HG02759 (cell line): ENCODE measurements around the gene MYBBP1A.

Experiments
- ATAC-seq: cut with Tn5 transposase; IDR thresholded peaks from one replicate; pipeline ENCODE4 v1.9.1; 2021; ENCODE audit warnings: mild to moderate bottlenecking, moderate library complexity; ENCODE audit not compliant: unreplicated experiment

MYBBP1A gene

DNA sequence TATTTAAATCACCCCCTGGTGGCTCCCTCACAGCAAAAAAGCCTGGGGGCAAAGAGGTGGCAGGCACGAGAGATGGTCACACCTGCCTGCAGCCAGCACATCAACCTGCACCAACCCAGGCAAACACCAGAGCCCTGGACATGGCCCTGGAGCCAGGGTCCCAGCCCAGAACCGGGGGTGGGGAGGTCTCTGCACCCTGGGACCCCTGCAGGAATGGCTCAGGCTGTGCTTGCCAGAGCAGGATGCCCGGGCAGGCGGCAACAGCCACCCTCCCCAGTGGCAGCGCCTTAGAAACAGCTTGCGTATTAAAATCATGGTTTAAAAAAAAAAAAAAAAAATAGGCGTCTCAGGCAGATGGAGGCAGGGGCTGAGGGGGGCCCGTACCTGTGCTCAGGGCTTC is 16.2 kb downstream of the MYBBP1A start:
- no peak for ATAC-seq

DNA sequence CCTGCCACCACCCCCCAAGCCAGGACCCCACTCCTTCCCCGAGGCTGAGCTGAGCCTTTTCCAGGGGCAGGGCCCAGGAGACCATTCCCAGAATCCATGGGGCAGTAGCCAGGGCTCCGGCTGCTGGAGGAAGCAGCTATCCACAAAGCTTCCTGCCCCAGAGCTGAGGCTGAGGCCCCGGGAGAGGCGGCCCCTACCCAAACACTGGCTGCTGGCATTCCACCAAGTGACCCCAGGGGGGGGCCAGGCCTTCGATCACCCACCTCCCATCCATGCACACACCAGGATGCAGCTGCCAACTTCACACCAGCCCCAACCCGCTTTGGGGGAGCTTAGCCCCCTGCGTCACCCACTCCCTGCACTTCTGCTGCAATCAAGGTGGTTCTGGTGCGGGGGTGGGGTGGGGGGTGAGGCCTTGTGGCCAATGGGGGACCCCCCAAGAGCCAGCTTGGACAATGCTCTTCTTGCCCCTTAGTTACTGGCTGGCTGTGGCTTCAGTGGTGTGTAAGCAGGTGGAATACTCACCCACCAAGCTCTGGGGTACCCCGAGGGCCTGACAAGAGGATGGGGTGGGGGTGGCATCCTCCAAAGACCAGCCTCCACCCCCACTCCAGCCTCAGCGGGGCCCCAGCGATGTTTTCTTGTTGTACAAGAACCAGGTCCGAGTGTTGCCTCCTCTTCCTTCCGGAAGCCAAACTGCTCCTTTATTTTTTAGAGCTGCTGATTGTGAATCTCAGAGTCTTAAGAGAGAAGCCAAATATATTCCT is 16.8 kb downstream of the MYBBP1A start:
- ATAC-seq = no peak

DNA sequence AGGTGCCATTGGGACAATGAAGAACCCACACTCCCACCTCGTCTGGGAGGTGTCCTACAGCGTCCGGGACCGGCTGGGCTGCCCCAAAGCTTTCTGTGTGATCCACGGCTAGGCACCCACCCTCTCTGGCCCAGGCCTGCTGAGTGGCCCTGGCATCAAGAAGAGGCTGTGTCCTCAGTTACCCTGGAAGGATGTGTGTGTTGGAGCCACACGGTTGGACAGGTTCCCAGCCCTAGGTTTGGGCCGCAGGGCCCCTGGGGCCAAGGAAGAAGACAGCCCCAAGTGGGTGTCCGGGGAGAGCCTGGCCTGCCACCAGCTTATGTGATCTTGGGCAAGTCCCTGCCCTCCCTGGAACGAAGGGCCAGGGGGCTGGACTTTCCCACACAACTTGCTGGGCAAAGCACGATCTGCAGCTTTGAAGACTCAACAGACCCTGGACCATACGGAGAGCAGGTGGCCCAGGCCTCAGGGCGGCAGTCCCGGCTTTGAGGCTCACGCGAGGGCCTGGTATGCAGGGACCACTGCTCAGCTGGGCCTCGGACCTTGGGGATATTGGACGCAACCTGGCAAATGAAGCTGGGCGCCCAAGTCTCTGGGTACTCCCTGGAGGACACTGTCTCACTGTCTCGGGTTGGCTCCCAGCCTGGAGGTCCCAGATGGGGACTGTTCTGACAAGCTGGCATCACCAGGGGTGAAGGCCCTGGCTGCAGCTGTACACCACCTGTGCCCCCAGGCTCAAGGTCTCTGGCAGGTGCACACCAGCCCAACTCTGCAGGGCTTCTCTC is 17.5 kb downstream of the MYBBP1A start:
- no peak for ATAC-seq

DNA sequence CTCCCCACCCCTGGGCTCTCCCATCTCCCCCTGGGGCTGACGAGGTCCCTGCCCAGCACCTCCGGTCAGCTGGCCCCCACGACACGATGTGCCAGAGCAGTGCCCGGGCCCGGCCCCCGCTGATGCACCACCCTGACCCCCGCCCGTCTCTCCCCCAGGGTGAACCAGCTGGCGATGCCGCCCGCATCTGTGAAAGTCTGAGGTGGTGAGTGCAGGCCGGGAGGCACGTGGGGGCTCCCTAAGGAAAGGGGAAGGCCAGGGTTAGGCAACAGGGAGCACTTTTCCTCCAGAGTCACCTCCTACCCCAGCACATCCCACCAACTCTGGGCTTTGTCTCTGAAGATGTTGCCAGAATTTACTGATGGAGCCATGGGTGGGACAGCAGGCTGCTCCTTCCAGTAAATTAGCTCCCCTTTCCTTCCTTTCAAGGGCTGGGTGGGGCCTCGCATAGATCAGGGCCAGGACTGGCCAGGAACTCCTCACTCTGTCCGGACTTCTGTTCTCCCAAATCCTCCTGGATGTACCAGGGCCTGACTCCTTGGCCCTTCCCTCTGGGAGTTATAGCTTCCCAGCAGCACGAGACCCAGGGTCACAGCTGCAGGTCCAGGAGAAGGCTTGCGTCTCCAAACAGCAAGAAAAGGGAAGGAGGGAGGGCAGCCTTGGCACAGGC is 18.3 kb downstream of the MYBBP1A start:
- no peak for ATAC-seq

DNA sequence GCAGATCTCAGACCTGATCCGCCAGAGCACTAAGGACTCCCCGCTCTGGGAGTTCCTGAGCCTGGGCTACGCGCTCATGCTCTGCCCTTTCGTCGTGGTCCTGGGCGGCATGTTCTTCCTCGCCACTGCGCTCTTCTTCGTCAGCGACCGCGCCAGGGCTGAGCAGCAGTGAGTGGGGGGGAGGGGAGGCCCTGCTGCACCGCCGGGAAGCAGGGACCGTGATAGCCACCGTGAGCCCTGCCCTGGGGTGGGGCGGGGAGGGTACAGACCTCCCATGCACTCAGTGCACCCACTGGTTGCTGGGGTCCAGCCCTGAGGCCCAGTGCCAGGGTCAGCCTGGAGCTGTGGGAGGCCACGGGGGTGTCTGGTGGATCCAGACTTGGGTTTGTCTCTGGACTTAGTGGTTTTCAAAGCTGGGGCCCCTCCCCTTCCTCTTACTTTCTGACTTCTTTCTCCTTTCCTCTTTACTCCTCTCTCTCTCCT is 18.9 kb downstream of the MYBBP1A start:
- ATAC-seq = no peak

DNA sequence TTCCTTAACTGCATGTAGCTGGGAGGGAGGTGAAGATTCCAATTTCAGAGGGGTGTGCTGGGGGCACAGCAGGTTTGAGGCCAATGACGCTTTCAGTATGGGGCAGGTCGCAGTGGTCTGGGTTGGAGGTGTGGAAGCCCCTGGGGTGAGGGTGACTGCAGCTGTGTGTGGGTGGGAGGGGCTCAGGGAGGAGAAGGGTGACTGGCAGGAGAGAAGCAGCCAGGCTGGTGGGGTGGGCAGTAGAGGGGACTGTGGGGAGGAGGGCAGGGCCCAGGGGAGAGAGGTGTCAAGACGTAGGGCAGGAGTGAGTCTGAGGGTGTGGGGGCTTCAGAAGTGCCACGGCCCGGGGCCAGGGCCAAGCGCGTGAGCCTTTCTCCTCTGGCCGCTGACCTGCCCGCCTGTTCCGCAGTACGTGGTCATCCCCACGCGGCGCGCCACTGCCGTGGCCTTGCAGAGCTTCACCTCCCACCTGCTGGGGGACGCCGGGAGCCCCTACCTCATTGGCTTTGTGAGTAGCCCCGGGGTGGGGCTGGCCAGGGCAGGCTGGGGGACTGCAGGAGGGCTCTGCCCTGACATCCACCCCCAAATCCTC is 19.4 kb downstream of the MYBBP1A start:
- ATAC-seq = no peak

GRCh38 chr17:4534928-4535666 is 20.1 kb downstream of the MYBBP1A start:
- ATAC-seq = no peak

- no peak for ATAC-seq
These were observed 20.7 kb downstream of the MYBBP1A start for GRCh38 chr17:4534515-4534914.

DNA sequence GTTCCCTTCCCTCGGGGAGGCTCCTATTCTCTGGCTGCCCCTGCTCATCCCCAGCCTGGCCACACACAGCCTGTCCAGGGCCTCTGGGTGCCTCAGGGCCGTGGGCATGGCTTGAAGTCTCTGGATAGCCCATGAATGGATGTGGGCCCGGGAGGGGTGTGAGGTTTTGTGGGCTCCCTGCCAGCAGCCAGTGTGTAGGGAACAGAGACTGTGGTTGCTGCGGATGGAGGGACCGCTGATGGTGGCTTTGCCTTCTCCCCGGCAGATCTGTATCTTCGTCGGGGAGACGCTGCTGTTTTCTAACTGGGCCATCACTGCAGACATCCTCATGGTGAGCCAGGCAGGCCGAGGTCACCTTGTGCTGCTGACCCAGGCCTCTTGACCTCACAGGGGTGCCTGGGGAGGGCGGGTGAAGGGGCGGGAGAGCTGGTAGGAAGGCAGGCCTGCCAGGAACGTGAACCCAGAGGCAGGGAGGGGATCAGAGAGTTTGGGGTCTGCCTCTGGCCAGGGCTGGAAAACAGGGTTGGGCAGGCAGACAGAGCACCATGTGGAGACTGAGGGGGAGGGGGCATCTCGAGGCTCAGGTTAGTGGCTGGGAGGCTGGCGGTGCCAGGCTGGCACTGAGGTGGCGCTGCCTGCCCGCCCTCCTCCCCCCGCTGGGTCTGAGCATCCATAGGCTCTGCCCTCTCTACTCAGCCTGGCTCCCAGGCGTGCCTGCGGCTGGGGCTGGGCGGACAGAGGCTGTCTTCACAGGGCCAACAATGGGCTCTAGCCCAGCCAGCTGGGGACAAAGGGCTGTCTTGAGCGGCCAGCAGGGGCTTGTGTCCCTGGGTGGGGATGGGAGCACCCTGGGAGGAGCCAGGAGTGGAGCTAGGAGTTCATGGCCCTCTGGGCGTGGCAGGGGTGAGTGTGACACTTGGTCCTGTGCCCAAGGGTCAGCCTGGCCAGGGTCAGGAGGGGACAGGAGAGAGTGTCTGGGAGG is 21.4 kb downstream of the MYBBP1A start:
- ATAC-seq = no peak

GRCh38 chr17:4532860-4533522 is 22.2 kb downstream of the MYBBP1A start:
- no peak for ATAC-seq

DNA sequence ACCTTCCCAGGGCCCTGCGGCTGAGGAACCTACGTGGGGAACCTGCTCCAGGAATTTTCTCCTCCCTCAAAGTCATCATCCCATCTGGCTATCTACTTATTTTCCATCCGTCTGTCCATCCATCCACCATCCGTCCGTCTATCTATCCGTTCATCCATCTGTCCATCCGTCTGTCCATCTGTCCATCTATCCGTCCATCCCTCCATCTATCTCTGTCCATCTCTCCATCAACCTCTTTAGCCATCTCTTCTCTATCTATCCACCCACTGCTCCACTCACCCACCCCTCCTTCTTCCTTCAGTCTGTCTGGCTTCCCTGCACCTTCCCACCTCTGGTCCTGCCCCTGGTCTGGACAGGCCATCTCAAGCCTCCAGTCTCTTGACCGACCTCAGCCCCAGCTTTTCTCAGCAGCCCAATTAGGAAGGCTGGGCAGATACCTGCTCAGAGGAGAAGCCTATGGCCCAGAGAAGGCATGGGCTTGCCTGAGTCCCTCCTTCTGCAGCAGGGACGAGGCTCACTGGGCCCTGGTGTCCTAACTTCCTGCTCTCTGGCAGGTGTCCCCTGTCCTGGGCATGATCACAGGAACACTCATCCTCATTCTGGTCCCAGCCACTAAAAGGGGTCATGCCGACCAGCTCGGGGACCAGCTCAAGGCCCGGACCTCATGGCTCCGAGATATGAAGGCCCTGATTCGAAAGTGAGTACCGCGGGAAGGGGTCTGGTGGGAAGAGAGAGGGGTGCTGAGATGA is 23.0 kb downstream of the MYBBP1A start:
- no peak for ATAC-seq

GRCh38 chr17:4530799-4531730 is 24.1 kb downstream of the MYBBP1A start:
- no peak for ATAC-seq

- no peak for ATAC-seq
These were observed 25.5 kb downstream of the MYBBP1A start for GRCh38 chr17:4529533-4530152.

DNA sequence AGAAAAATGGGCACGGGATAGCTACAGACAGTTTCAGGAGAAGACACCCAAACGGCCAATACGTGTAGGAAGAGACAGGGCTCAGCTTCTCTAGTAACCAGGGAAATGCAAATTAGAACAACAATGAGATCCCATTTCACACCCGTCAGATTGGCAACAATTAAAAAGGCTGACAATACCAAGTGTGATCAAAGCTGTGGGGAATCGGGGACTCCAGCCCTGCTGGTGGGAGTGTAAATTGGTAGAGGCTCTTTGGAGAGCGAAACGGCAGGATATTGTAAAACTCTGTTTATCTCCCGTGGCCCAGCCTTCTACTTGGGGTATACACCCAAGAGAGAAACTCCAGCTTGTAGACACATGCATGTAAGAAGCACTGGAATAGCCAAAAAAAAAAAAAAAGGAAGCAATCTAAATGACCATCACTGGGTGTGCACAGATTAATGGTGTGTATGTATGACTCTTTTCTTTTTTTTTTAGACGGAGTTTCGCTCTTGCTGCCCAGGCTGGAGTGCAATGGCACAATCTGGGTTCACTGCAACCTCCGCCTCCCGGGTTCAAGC is 27.5 kb downstream of the MYBBP1A start:
- ATAC-seq = no peak

DNA sequence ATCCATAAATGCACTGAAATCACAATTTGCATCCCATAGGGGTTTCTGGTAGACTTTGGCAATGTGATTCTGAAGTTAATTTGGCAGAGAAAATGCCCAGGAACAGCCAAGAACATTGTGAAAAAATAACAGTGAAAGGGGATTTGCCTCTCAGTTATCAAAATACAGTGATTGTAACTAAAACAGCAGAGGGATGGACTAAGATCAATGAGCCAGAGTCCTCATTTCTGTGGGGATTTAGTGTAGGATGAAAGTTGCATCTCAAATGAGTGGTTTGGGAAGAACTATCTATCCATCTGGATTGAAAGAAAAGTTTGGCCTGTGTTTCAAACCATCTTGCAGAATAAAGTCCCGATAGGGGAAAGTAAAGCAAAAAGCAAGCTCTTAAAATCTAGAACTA is 28.1 kb downstream of the MYBBP1A start:
- no peak for ATAC-seq

GRCh38 chr17:4525691-4526397 is 29.3 kb downstream of the MYBBP1A start:
- ATAC-seq = no peak
